Measurements from ENCODE around the gene TBC1D5.

The TBC1D5 gene

DNA sequence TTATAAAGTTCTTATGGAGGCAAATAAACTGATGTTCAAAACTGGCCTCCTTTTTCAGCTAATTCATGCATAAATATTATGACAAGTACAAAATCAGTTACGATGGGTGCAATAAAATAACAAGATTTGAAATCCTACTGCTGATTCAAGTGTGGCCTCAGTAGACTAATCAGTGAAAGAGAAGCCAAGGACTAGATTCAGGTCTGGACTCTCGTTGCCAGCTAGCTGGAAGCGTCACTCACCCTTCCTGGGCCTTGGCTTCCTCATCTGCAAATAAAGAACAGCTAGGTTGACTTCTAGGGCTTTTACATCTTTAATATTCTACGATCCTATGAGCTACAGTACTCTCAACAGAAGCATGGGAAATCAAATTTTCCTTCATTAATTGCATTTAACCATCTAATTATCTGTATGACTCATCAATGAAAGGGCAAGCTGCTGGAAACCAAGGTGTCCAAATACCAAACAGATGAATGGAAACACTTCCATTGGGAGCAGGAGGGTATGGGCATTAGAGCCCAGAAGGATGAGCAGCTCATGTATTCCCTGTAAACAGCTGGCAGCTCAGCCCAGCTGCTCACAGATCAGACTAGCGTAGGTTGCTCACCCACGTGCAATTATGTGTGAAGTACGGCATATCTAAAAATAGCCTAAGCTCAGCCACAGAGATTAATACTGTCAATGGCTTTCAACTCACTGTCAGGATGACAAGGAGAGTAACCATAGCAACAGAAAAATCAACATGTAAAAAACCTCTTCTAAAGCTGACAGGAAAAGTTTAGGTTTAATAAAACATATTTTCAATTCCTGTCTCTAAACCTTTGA lies 562.8 kb downstream of the TBC1D5 start:
- DNase-seq (ENCODE audit: low spot score): no peak

DNA sequence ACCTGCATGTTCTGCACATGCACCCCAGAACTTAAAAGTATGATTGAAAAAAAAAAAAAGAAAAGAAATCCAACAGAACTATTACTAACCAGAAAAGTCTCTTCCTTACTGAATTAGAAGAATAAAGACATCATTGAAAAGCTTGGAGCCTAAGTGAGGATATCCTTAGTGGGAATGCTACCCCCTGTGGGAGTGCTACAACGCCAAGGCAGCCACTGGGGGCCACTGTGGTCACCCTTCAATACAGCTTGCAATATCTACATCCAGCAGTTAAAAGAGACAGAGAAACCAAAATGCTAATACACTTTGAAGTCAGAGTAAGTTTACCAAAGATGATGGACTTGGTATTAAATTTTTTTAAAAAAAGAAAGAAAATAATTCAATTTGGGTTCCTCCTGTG lies 565.7 kb downstream of the TBC1D5 start:
- no peak for DNase-seq (ENCODE audit: low spot score)

DNA sequence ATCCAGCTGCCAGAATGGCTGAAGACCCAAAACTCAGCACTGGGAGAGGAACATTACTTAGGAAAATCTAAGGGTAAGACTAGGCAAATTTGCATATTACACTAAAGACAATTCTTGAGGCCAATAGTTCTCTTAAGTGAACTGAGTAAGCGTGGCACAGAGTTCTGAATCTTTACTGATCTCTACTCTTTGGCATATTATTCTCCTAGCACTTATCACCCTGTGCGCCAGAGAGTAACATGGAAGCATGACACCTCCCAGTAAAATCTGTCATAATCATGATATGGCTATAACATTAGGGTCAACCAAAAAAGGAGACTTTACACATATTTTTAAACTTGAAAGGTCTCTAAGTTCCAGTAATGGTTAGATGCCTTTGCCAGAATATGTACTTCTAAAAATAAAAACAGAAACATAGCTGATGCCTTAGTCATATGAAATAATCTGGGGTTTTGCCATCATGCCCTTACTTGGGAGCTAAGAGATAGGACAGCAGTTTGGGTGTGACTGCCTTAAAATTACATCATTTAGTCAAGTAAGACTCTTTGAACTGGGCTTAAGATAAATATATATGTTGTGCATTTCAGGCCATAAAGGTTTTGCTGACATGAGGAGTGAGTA lies 567.1 kb downstream of the TBC1D5 start:
- no peak for DNase-seq (ENCODE audit: low spot score)

DNA sequence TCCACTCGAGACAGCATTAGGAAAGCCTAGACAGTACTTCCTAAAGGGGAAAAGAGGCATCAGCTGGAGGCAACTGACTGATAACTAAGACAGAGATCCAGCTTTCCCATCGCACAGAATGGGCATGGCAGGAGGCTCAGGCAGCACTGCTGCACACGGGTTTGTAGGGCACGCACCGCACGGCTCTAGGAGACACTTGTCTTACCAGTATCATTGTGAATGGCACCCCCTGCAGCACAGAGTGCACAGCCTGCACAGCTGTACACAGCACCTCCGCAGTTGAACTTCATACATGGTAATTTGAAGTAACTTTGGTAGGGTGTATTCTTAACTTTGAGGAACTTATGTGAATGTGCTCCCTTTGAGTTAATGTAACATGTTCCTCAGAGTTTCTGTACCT lies 576.1 kb downstream of the TBC1D5 start:
- no peak for DNase-seq (ENCODE audit: low spot score)

DNA sequence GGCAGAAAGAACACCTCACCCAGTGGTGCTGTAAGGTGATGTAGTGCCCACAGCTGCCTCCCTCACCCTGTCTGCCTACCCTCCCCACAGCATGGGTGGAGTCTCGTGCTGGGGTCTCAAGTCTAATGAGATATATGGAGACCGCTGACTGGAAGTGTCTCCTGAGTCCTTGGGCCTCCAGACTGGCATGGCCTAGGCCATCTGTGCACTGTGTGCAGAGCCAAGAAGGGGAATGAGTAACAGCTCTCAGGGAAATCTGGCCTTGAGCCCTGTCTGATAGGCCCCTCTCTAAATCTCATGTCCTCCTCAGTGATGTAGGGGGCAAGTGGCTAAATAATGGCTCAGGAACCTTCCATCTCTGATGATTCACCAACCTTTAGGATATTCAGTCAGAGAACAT lies 580.3 kb downstream of the TBC1D5 start:
- DNase-seq (ENCODE audit: low spot score): no peak

DNA sequence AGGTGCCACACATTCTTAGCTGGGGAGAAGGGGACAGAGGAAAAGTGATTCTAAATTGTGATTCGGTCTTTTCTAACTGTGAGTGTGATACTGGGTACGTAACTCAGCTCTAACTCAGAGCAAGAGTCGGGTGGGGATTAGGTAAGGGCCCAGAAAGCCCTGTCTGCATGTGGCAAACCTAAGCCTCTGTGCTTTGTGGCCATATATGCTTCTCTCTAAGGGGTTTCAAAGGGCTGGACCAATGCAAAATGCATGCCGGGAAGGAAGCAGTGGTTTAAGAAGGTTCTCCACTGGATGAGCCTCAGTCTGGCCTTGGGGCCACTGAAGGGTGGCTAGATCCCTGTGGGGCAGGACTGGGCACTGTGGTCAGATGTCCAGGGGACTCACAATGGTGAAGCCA lies 581.8 kb downstream of the TBC1D5 start:
- DNase-seq (ENCODE audit: low spot score): no peak

DNA sequence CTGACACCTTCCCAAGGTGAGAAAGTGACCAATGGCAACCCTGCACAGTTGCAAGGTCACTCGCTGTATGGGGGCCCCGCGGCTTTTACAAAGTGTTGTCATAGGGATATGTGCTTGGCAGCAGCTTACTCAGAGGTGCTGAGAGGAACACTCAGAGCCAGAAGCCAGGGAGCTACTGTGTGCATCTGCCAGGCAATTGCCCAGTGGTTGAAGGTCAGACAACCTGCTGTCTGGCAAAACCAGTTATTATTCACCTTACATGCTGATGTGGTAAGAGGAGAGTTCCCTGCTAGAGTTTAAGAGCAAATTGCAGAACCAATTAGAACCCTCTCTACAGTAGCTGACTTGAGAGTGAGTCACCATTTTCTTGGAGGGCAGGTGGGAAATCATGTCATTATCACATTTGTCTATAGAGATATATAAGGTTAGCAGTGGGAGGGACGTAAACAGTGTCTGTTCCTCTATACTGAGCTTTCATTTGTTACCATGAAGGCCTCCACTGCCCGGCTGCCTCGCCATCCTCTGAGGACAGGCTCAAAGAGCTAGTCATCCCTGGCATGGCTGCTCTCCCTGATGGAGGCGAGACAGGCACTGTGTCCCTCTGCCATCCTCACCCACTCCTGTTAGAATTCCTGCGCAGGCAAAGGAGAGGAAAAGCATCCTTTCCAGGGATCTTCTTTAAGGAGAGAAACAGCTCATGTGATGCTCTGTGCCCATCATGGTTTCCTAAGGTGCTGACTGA lies 583.3 kb downstream of the TBC1D5 start:
- no peak for DNase-seq (ENCODE audit: low spot score)

DNA sequence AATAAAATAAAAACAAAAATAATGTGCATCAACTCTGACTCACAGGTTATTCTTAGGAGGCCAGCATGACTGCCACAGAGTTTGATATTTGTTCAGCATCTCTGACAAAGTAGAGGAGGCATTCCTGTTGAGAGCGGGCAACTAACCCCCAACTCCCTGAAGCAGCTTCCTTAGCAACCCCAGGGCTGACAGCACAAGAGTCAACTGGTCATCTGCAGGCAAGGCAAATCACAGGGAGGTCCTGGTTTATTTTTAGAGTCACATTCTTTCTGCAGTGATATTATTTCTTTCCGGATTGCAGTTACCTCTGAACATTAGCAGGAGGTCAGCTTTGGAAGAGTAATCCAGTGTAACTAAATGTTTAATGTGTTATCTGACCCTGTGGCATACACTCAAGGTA lies 584.7 kb downstream of the TBC1D5 start:
- DNase-seq (ENCODE audit: low spot score): no peak

DNA sequence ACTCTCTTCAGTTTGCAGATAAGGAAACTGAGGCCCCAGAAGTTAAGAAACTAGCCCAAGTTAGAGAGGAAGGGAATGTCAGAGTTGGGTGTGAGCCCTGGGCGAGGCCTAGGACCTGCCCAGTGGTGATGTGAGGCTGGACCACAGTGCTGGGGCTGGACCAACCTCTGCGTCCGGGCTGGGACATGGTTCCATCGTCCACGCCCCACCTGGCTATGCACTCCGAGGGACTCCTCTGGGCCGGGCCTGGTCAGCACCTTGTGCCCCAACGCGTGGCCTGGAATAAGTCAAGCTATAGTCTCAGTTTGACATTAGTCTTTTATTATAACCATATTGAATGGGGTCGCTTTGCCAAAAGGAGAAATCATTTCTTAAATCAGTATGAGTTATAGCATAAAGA lies 585.6 kb downstream of the TBC1D5 start:
- no peak for DNase-seq (ENCODE audit: low spot score)

DNA sequence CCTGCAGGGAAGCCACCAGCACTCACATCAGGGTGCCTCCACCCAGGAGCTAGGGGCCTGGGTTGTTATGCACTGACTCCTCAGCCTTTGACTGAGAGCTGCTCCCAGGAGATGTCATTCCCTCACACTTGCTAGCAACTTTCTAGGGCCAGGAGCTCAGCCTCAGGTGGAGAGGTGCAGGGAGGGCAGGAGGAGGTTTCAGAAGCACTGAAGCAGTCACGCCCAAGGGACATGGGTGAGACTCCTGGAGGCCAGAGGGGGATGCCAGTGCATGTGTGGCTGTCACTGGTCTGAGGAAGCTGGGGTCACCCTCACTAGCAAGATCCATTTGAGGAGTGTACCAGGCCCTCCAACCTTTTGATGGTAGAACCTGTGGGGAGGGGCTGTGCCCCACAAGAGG lies 586.5 kb downstream of the TBC1D5 start:
- DNase-seq (ENCODE audit: low spot score): no peak

DNA sequence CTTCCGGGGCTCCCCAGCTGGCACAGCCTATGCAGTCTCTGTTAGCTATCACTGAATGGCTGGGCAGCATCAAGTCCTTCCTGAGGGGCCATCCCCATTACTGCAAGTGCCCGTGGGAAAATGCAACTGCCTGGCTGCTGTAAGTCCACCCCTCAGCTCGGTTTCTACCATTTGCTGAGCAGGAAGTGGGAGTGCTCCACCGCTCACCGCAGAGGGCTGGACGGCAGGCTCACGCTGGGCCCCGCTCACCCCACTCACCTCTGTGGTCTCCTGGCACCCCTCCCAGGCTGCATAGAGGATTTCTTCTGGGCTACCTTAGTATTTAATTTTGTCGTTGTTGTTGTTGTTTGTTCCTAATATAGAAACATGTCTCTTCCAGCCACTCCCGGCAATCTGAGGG lies 587.5 kb downstream of the TBC1D5 start:
- no peak for DNase-seq (ENCODE audit: low spot score)

DNA sequence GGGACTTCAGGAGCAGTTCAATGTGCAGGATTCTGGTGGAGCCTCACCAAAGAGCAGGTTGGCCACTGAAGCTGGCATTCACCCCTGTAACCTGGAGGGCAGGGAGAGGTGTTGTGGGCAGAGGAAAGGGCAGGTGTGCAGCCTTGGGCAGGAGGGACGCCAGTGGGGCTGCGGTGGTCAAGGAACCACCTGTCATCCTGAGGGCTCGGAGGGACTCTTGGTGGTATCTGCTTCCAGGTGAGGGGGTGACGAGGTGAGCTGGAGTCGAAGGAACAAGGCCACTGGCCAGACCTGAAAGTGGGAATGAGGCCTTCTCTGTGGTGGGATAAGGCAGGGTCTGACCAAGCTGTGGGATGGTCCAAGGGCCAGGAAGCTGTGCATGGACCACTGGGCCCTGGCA lies 588.2 kb downstream of the TBC1D5 start:
- DNase-seq (ENCODE audit: low spot score): no peak

DNA sequence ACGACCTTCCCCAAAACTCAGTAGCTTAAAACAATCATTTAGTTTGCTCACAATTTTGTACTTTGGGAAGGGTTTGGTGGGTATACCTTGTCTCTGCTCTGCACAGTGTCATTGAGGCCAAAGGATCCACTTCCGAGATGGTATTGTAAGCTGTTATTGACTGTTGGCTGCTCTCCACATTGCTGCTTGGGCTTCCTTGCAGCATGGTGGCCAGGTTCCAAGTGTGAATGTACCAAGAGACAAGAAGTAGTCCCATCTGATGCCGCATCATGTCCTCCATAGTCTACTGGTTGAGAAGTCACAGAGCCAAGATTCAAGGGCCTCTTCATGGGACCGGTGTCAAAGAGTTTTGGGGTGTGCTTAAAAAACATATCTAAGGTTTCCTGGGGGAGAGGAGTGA lies 589.2 kb downstream of the TBC1D5 start:
- no peak for DNase-seq (ENCODE audit: low spot score)

DNA sequence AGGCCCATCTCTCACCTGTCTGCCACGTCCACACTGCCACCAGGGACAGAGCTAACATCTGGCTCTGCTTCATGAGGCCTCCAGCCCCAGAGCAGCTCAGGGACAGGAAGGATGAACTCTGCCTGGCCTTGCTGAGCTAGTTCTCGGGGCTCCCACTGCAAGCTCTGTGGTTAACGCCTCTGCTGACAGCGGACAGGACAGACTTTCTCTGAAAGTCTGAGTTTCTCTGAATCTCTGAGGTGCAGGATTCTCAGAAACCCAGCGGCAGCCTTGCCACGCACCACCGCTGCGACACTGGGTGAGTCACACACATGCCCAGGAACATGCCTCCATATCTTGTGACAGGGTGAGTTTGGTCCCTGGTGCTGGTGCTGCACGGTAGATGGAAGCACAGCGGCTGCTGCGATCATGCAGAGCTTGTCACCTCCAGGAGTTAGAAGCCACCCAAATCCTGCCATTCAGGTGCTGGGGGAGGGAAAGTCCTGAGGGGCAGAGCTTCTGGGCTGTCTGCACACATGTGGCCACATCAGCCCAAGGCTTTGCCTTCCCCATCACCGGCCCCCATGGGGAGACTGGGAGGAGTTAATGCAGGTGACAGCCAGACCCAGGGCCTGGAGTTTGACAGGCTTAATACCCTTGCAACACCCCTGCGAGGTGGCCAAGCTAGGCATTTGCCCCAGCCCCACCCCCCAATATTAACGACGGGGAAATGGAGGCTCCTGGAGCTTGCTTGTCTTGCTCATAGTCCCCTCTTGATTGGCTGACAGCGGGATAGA lies 590.6 kb downstream of the TBC1D5 start:
- DNase-seq (ENCODE audit: low spot score): no peak

DNA sequence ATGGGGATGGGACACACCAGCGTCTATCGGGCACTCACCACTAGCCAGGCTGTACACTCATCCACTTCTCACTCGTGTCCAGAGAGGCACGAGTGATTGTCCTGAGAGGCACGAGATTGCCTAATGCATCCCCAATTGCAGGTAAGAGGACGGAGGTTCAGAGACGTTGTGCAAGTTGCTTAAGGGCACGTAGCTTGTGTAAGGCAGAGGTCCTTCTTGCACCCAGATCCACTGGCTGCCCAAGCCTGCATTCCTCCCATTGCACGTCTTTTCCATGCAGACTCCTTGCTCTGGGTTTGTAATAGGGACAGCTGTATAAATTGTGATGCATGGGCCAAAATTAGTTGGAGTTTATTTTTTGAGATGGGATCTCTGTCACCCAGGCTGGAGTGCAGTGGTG lies 593.4 kb downstream of the TBC1D5 start:
- no peak for DNase-seq (ENCODE audit: low spot score)

DNA sequence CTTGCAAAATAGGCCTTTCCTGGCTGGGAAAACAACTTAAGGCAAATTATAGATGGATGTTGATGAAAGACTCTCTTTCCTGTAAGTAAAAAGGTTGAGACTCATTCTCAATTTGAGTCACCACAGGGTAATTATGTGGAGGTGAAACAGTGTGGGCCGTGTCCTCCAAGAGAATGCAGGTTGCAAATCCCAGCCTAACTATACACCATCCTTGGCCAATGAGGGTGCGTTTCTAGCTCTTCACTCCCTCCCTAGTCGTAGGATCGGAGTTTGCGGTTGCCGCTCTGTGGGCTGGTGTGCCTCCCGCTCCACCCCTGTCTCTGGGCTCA lies 597.8 kb downstream of the TBC1D5 start:
- no peak for DNase-seq (ENCODE audit: low spot score)

DNA sequence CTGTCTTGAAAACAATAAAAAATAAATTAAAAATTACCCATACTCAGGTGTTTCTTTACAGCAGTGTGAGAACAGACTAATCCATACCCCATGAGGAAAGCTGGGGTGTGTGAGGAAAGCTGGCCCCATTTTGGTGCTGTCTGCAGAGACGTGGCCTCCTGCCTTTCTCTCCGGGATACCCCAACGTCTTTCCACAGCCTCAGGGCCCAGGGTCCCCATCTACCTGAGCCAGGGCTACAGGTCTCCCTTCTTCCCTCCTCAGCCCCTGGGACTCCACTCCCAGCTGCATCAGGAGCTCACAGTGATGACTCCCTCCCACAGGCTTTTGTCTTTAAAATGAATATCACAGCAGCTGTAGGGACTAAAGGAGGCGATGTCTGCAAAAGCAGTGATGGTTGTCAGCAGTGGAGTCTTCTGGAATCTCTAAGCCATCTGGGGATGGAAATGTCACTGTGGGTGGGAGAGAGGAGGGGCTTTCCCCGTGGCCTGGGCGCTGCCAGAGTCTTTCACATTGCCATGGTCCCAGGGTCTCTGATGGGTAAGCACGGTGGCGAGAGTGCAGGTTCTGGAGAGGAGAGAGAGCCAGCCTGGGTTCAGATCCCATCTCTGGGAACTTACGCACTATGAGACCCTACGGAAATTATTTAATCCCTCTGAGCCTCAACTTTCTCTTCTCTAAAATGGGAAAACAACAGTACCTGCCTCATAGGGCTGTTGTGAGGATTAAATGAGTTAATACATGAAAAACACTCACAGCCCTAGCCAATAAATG lies 598.4 kb downstream of the TBC1D5 start:
- no peak for DNase-seq (ENCODE audit: low spot score)

DNA sequence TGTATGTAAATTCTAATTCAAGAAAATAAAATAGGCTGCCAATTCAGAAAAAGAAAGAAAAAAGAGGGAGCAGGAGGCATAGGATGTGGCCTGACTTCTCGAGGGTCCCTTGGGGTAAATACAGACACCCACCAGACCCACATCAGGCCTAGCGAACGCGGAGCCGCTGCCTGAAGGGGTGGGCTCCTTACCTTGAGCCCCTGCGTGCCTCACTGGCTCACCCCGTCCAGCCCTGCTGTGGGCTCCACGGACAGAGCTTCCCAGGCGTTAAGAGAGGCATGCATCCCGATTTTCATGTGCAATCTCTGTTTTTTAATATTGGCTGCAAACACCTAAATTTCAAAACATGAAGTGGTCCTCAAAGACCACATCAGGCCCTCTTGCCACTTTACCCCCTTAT lies 599.9 kb downstream of the TBC1D5 start:
- DNase-seq (ENCODE audit: low spot score): no peak

DNA sequence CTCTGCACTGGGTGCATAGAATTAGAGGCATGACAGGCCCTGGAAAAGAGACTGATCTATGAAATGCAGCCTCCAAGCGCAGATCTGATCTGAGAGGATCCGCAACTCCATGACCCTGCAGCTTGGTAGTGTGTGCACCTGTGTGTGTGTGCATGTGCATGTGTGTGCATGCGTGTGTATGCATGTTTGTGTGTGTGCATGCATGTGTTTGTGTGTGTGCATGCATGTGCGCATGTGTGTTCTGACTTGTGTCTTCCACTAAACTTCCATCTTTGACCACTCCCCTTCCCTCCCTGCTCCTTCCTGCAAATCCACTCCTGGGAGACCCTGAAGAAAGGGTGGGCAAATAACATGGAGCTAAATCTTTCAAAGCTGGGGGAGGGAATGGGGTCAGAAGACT lies 600.7 kb downstream of the TBC1D5 start:
- DNase-seq (ENCODE audit: low spot score): no peak

DNA sequence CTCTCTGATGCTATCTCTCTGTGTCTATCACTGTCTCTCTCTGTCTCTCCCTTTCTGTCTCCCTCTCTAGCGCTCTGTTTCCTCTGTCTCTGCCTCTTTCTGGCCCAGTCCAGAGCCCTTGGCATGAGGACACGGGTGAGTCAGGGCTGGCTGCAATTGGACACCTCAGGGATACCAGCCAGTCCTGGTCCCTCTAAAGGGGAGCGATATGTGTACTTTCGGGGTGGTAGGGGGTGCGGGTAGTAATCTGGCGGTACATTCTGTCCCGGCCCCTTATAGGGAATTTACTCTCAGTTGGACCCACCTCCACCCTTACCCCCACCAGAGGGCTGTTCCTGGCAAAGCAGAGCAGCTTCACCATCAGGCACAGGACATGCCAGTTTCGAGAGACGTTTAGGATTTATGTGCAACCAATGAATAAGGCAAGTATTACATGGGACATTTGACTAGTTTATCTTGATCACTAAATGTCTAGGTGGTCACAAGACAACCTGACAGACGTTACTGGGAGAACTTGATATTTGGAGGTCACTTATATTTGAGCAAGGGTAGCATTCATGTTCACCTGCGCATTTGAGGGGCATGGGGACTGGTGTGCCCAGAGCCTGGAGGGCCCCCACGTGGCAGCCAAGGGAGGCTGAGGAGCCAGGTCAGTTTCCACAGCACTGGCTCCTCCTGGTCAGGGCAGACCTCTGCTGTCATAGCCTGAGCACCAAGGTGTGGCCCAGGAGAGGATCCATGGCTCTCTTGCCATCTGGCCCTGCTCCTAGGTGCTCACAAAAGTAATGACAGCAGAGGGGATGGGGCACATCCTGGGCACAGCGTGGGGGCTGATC lies 601.5 kb downstream of the TBC1D5 start:
- no peak for DNase-seq (ENCODE audit: low spot score)

Data from germinal center (tissue), 1 donor.